BJ (cell line): ENCODE results near the gene NOSIP. TPM values are rescaled to one million over a fixed set of nuclear protein-coding genes. Genes with fewer than 3 reads are reported as not detected.

ENCODE experiments used
- CTCF ChIA-PET: fragments of 350-600 bp; formaldehyde crosslinking; extraction: SDS; loops from one replicate; lab custom pipeline; 2021; ENCODE audit warnings: antibody characterized with exemption, inconsistent platforms; lab: Yijun Ruan, JAX
- POLR2A ChIA-PET: fragments of 300-600 bp; sonication (Branson Sonifier 250); formaldehyde crosslinking; extraction: SDS; loops from one replicate; lab custom pipeline; 2021; ENCODE audit warnings: antibody characterized with exemption; lab: Charles Lee
- DNase-seq: peaks from one replicate; pipeline ENCODE4 v3.0.0-alpha.2; 2011; ENCODE audit warnings: low read depth
- H3K27me3 ChIP-seq: 2 replicates; pipeline ENCODE4 v1.6.0; 2011; ENCODE audit warnings: low read length; ENCODE audit not compliant: control insufficient read depth, insufficient read depth
- H3K36me3 ChIP-seq: 2 replicates; pipeline ENCODE4 v1.5.1; 2011; ENCODE audit warnings: low read length; ENCODE audit not compliant: control insufficient read depth, insufficient read depth
- H3K4me3 ChIP-seq: 2 replicates; pipeline ENCODE4 v1.5.1; 2011; ENCODE audit warnings: low read depth, mild to moderate bottlenecking, control low read depth, low read length
- polyA plus RNA-seq: library from polyadenylated mRNA; depleted of rRNA; stranded (reverse); fragments of >200 nt; gene quantifications from 2 replicates; pipeline ENCODE4 v1.2.3, GENCODE V29; 2011
- TF ChIP-seq, protein P1 (sequence below): IDR thresholded peaks from 2 replicates; pipeline ENCODE4 v1.5.1; 2011; ENCODE audit warnings: low read depth, mild to moderate bottlenecking, control low read depth, inconsistent platforms, low read length, moderate library complexity; ENCODE audit not compliant: insufficient read depth

The NOSIP gene
- polyA plus RNA-seq, 1 experiment, result 87.6 TPM

GRCh38 chr19:49560358-49560900, 19.9 kb downstream of the NOSIP start:
- TF ChIP-seq, protein P1, sequence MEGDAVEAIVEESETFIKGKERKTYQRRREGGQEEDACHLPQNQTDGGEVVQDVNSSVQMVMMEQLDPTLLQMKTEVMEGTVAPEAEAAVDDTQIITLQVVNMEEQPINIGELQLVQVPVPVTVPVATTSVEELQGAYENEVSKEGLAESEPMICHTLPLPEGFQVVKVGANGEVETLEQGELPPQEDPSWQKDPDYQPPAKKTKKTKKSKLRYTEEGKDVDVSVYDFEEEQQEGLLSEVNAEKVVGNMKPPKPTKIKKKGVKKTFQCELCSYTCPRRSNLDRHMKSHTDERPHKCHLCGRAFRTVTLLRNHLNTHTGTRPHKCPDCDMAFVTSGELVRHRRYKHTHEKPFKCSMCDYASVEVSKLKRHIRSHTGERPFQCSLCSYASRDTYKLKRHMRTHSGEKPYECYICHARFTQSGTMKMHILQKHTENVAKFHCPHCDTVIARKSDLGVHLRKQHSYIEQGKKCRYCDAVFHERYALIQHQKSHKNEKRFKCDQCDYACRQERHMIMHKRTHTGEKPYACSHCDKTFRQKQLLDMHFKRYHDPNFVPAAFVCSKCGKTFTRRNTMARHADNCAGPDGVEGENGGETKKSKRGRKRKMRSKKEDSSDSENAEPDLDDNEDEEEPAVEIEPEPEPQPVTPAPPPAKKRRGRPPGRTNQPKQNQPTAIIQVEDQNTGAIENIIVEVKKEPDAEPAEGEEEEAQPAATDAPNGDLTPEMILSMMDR, result no peak
- Histone ChIP-seq H3K4me3 (no peak overlapping the region), H3K36me3 (peaks cover 34% of the 10 kb centered on the region), H3K27me3 (no peaks in the 10 kb centered on the region)
- POLR2A ChIA-PET, result interaction anchor here (0.6 kb wide), 1 partner anchor 287 kb away, joined by 4 read pairs; no protein-coding TSS in a partner anchor
- CTCF ChIA-PET, result interaction anchor here (1.7 to 7.6 kb wide), 3 partner anchors 10 to 58 kb away, joined by 10 to 55 read pairs (median 26); no protein-coding TSS in a partner anchor
- DNase-seq, result no peak

DNA sequence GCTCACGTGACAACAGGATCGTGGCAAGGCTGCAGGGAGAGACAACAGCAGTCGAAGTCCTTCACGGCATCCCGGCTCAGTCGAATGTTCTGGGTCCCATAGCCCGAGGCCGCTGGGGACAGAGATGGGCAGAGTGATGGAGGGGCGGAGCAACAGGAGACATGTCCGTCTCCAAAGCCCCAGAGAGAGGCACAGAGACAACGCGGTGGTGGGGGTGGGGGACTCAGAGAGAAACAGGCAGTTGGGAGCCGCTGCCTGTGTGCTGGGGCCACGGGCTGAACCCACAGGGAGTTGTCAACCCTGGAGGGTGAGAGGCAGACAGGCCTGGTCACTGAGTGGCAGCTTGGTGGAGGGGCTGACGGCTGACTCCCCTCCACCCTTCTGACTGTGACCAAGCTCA, 20.4 kb downstream of the NOSIP start:
- CTCF ChIA-PET, result interaction anchor here (1.7 to 7.6 kb wide), 3 partner anchors 10 to 57 kb away, joined by 10 to 55 read pairs (median 26); no protein-coding TSS in a partner anchor
- Histone ChIP-seq H3K4me3 (no peak overlapping the region), H3K27me3 (no peaks in the 10 kb centered on the region), H3K36me3 (peaks cover 36% of the 10 kb centered on the region)
- TF ChIP-seq, protein P1, result no peak
- no peak for DNase-seq
- POLR2A ChIA-PET, result no interaction called here

- no peaks in the 10 kb centered on the region for H3K27me3 ChIP-seq
- peaks cover 39% of the 10 kb centered on the region for H3K36me3 ChIP-seq
- no peak for DNase-seq
- CTCF ChIA-PET, result interaction anchor here (1.3 to 7.6 kb wide), 4 partner anchors 8 to 56 kb away, joined by 6 to 55 read pairs (median 18); no protein-coding TSS in a partner anchor
- no peak overlapping the region for H3K4me3 ChIP-seq
- POLR2A ChIA-PET, result no interaction called here
- TF ChIP-seq, protein P1, result no peak
Measured at GRCh38 chr19:49559443-49559842, 20.9 kb downstream of the NOSIP start.

- TF ChIP-seq, protein P1, result no peak
- ChIA-PET CTCF (interaction anchor here (0.9 to 7.6 kb wide), 5 partner anchors 9 to 56 kb away, joined by 4 to 55 read pairs (median 9); no protein-coding TSS in a partner anchor), POLR2A (no interaction called here)
- no peak overlapping the region for H3K4me3 ChIP-seq
- DNase-seq, result no peak
- H3K36me3 ChIP-seq, result peaks cover 41% of the 10 kb centered on the region
- H3K27me3 ChIP-seq, result no peaks in the 10 kb centered on the region
Measured at GRCh38 chr19:49558591-49558990, 21.8 kb downstream of the NOSIP start.

- Histone ChIP-seq H3K36me3 (peaks cover 41% of the 10 kb centered on the region), H3K4me3 (no peak overlapping the region), H3K27me3 (no peaks in the 10 kb centered on the region)
- CTCF ChIA-PET, result interaction anchor here (1.3 to 7.6 kb wide), 4 partner anchors 10 to 55 kb away, joined by 5 to 55 read pairs (median 8); no protein-coding TSS in a partner anchor
- POLR2A ChIA-PET, result no interaction called here
- TF ChIP-seq, protein P1, result no peak
- no peak for DNase-seq
Measured at GRCh38 chr19:49557641-49558325, 22.6 kb downstream of the NOSIP start.
